Measurements from ENCODE around the gene DEXI.

The DEXI gene

GRCh38 chr16:10940501-10941079, 1.7 kb downstream of the DEXI start:
- no peak for ATAC-seq
- TF ChIP-seq BACH2 (CRISPR knock-in tag; IDR thresholded peaks at IDR 0.05; ENCODE audit: borderline replicate concordance) = no peak
- no peak for TF ChIP-seq ZFP3 (CRISPR knock-in tag; IDR thresholded peaks at IDR 0.05)
- TF ChIP-seq ZNF565 (CRISPR knock-in tag; conservative IDR thresholded peaks at IDR 0.05; ENCODE audit: low read depth) = no peak
- no peak for TF ChIP-seq ARNTL (CRISPR knock-in tag; IDR thresholded peaks at IDR 0.05; ENCODE audit: borderline replicate concordance, low read depth)
- no peak for TF ChIP-seq ZC3H10 (CRISPR knock-in tag; IDR thresholded peaks at IDR 0.05)
- TF ChIP-seq POU6F1 (CRISPR knock-in tag; IDR thresholded peaks at IDR 0.05; ENCODE audit: borderline replicate concordance, low read depth) = no peak

GRCh38 chr16:10939649-10940234, 2.5 kb downstream of the DEXI start:
- no peak for TF ChIP-seq ZNF565 (CRISPR knock-in tag; conservative IDR thresholded peaks at IDR 0.05; ENCODE audit: low read depth)
- TF ChIP-seq PPARA (CRISPR knock-in tag; IDR thresholded peaks at IDR 0.05; ENCODE audit: borderline replicate concordance) = no peak
- TF ChIP-seq SNAI2 (CRISPR knock-in tag; IDR thresholded peaks at IDR 0.05) = no peak
- TF ChIP-seq POU6F1 (CRISPR knock-in tag; IDR thresholded peaks at IDR 0.05; ENCODE audit: borderline replicate concordance, low read depth) = no peak
- no peak for TF ChIP-seq RARB (CRISPR knock-in tag; IDR thresholded peaks at IDR 0.05)
- ATAC-seq = no peak

GRCh38 chr16:10938796-10939648, 3.2 kb downstream of the DEXI start:
- TF ChIP-seq ESRRG (CRISPR knock-in tag; IDR thresholded peaks at IDR 0.05) (no peak), SNAI2 (CRISPR knock-in tag; IDR thresholded peaks at IDR 0.05) (no peak), GLIS3 (CRISPR knock-in tag; IDR thresholded peaks at IDR 0.05) (no peak), ZNF70 (CRISPR knock-in tag; IDR thresholded peaks at IDR 0.05) (no peak), TCF4 (CRISPR knock-in tag; IDR thresholded peaks at IDR 0.05; ENCODE audit: borderline replicate concordance) (no peak), ISL1 (CRISPR knock-in tag; IDR thresholded peaks at IDR 0.05) (no peak)
- no peak for ATAC-seq

GRCh38 chr16:10938321-10938720, 3.9 kb downstream of the DEXI start:
- ATAC-seq = no peak
- TF ChIP-seq TCF4 (CRISPR knock-in tag; IDR thresholded peaks at IDR 0.05; ENCODE audit: borderline replicate concordance) (no peak), ZFP30 (CRISPR knock-in tag; IDR thresholded peaks at IDR 0.05) (no peak), TOX (CRISPR knock-in tag; IDR thresholded peaks at IDR 0.05; ENCODE audit: borderline replicate concordance) (no peak), CSRNP3 (CRISPR knock-in tag; IDR thresholded peaks at IDR 0.05) (no peak), BACH2 (CRISPR knock-in tag; IDR thresholded peaks at IDR 0.05; ENCODE audit: borderline replicate concordance) (no peak), ESRRG (CRISPR knock-in tag; IDR thresholded peaks at IDR 0.05) (no peak), ZFP3 (CRISPR knock-in tag; IDR thresholded peaks at IDR 0.05) (no peak)

- ATAC-seq = no peak
- TF ChIP-seq ZNF70 (CRISPR knock-in tag; IDR thresholded peaks at IDR 0.05) = no peak
- no peak for TF ChIP-seq SNAI2 (CRISPR knock-in tag; IDR thresholded peaks at IDR 0.05)
- TF ChIP-seq CSDC2 (CRISPR knock-in tag; IDR thresholded peaks at IDR 0.05) = no peak
- TF ChIP-seq OSR1 (CRISPR knock-in tag; IDR thresholded peaks at IDR 0.05) = no peak
- no peak for TF ChIP-seq ISL1 (CRISPR knock-in tag; IDR thresholded peaks at IDR 0.05)
These were observed 5.0 kb downstream of the DEXI start for GRCh38 chr16:10937068-10937859.

Measured in SK-N-SH treated with all-trans-retinoic acid at 6 μM for 48 hours (cell line).